Small intestine (tissue), 7 donors: ENCODE measurements around the gene LRTM2. TPM values are rescaled to one million over a fixed set of nuclear protein-coding genes. Genes with fewer than 3 reads are reported as not detected.

Experiments
- DNase-seq, 2 donors: peaks; one replicate each; pipeline versions ENCODE4 v3.0.0 to v3.0.0-alpha.2; 2013
- FAIRE-seq: peaks from 2 replicates; lab custom pipeline; 2012; peaks lifted over from hg19 to GRCh38; lab: Jason Lieb, UNC
- H3K27ac ChIP-seq, 3 donors: one replicate each; pipeline ENCODE4 v1.5.1; 2013; ENCODE audit warnings: low read length in 2 of 3, mild to moderate bottlenecking in 2 of 3, control low read depth in 1 of 3, inconsistent platforms in 1 of 3, low read depth in 1 of 3, moderate library complexity in 1 of 3
- H3K27me3 ChIP-seq, 3 donors: one replicate each; pipeline ENCODE4 v1.6.1; 2013; ENCODE audit warnings: low read length in 3 of 3, inconsistent platforms in 1 of 3; ENCODE audit not compliant: control insufficient read depth in 3 of 3, insufficient read depth in 3 of 3
- H3K36me3 ChIP-seq, 3 donors: one replicate each; pipeline ENCODE4 v1.6.1; 2013; ENCODE audit warnings: low read length in 3 of 3, inconsistent platforms in 1 of 3, low read depth in 1 of 3, mild to moderate bottlenecking in 1 of 3, moderate library complexity in 1 of 3; ENCODE audit not compliant: control insufficient read depth in 3 of 3, insufficient read depth in 2 of 3
- H3K4me1 ChIP-seq, 3 donors: one replicate each; pipeline ENCODE4 v1.6.1; 2013; ENCODE audit warnings: low read length in 2 of 3, inconsistent platforms in 1 of 3, low read depth in 1 of 3, mild to moderate bottlenecking in 1 of 3, moderate library complexity in 1 of 3; ENCODE audit not compliant: control insufficient read depth in 3 of 3, insufficient read depth in 2 of 3
- H3K4me3 ChIP-seq, 3 donors: one replicate each; pipeline ENCODE4 v1.5.1; 2013; ENCODE audit warnings: low read length in 3 of 3, control low read depth in 1 of 3, inconsistent platforms in 1 of 3, low read depth in 1 of 3, mild to moderate bottlenecking in 1 of 3, moderate library complexity in 1 of 3
- H3K9me3 ChIP-seq, 2 donors: one replicate each; pipeline ENCODE4 v1.6.1; 2013; ENCODE audit warnings: low read depth in 1 of 2, low read length in 1 of 2; ENCODE audit not compliant: control insufficient read depth in 2 of 2, insufficient read depth in 1 of 2
- WGBS, 3 donors: extraction: QIAGEN DNeasy Blood & Tissue Kit; methylation state at CpG; one replicate each; pipeline ENCODE4 v1.1.7; 2013; 5-methylcytosine and 5-hydroxymethylcytosine counted together
- polyA plus RNA-seq, 4 donors: library from polyadenylated mRNA; stranded (reverse) in 3 of 4; unstranded in 1 of 4; fragments of 200-250 nt in 3 of 4; fragments of 120-200 nt in 1 of 4; gene quantifications; one replicate each; pipeline versions ENCODE4 v1.2.1 to v1.2.3, GENCODE V29; 2013
- donor health status: healthy with polysubstance abuse.
- donor health status: control.
- donor health status: control.
- donor health status: Bipolar disorder and iron deficiency.
- donor health status: healthy.

The LRTM2 gene
- polyA plus RNA-seq, 4 donors = 0.03 TPM; not detected in 2

GRCh38 chr12:1795785-1796514, 24.4 kb upstream of the LRTM2 start:
- H3K36me3 ChIP-seq = peaks cover 0 to 5% (median 0%) of the 10 kb centered on the region in 3 donors
- peak overlapping the region; percentile 56 to 87 (median 67) for H3K4me3 ChIP-seq
- peaks cover 0 to 8% (median 2%) of the 10 kb centered on the region in 3 donors for H3K4me1 ChIP-seq
- FAIRE-seq = no peak
- 2 to 6% (median 4%) methylated on average over 45 of the region's 45 CpGs for WGBS, 3 donors
- peak overlapping the region; percentile 66 to 93 (median 92) for H3K27ac ChIP-seq
- no peaks in the 10 kb centered on the region for H3K27me3 ChIP-seq
- DNase-seq = peak; percentile 93 to 95
- H3K9me3 ChIP-seq = no peaks in the 10 kb centered on the region

GRCh38 chr12:1796515-1797010, 23.8 kb upstream of the LRTM2 start:
- Histone ChIP-seq H3K4me1 (peaks cover 0 to 8% (median 2%) of the 10 kb centered on the region in 3 donors), H3K27ac (peak overlapping the region; percentile 66 to 93 (median 92)), H3K9me3 (no peaks in the 10 kb centered on the region), H3K27me3 (no peaks in the 10 kb centered on the region), H3K36me3 (peaks cover 0 to 5% (median 0%) of the 10 kb centered on the region in 3 donors), H3K4me3 (peak overlapping the region; percentile 56 to 87 (median 67))
- 0 to 3% (median 1%) methylated on average over 34 to 43 of the region's 43 CpGs for WGBS, 3 donors
- DNase-seq = peak in 1 of 2 donors; percentile 76
- FAIRE-seq = no peak

- FAIRE-seq = no peak
- H3K27me3 ChIP-seq = no peaks in the 10 kb centered on the region
- 12 to 18% (median 13%) methylated on average over 54 to 71 of the region's 71 CpGs for WGBS, 3 donors
- H3K36me3 ChIP-seq = peaks cover 0 to 5% (median 0%) of the 10 kb centered on the region in 3 donors
- H3K4me1 ChIP-seq = peaks cover 0 to 8% (median 2%) of the 10 kb centered on the region in 3 donors
- peak; percentile 60 to 81 for DNase-seq
- H3K4me3 ChIP-seq = peak overlapping the region; percentile 56 to 87 (median 67)
- no peaks in the 10 kb centered on the region for H3K9me3 ChIP-seq
- peak overlapping the region; percentile 66 to 93 (median 92) for H3K27ac ChIP-seq
Observed at GRCh38 chr12:1797011-1797901, 23.1 kb upstream of the LRTM2 start.

GRCh38 chr12:1797991-1798640, 22.2 kb upstream of the LRTM2 start:
- whole genome bisulfite sequencing, 3 donors = 89 to 93% (median 92%) methylated on average over 15 to 22 of the region's 22 CpGs
- Histone ChIP-seq H3K4me1 (peaks cover 0 to 8% (median 2%) of the 10 kb centered on the region in 3 donors), H3K9me3 (no peaks in the 10 kb centered on the region), H3K36me3 (peaks cover 0 to 5% (median 0%) of the 10 kb centered on the region in 3 donors), H3K4me3 (no peak overlapping the region), H3K27ac (no peak overlapping the region), H3K27me3 (no peaks in the 10 kb centered on the region)
- no peak for FAIRE-seq
- no peak for DNase-seq

GRCh38 chr12:1798641-1799020, 21.7 kb upstream of the LRTM2 start:
- peaks cover 0 to 8% (median 2%) of the 10 kb centered on the region in 3 donors for H3K4me1 ChIP-seq
- H3K36me3 ChIP-seq = peaks cover 0 to under 1% (median 0%) of the 10 kb centered on the region in 3 donors
- H3K4me3 ChIP-seq = no peak overlapping the region
- no peak for DNase-seq
- H3K27ac ChIP-seq = no peak overlapping the region
- H3K27me3 ChIP-seq = no peaks in the 10 kb centered on the region
- 78 to 89% (median 84%) methylated on average over 6 of the region's 6 CpGs for WGBS, 3 donors
- H3K9me3 ChIP-seq = no peaks in the 10 kb centered on the region
- no peak for FAIRE-seq

GRCh38 chr12:1799051-1799881, 21.1 kb upstream of the LRTM2 start:
- Histone ChIP-seq H3K27me3 (no peaks in the 10 kb centered on the region), H3K36me3 (no peaks in the 10 kb centered on the region), H3K27ac (no peak overlapping the region), H3K4me3 (no peak overlapping the region), H3K4me1 (peaks cover 0 to 8% (median 2%) of the 10 kb centered on the region in 3 donors), H3K9me3 (no peaks in the 10 kb centered on the region)
- DNase-seq (no peak), FAIRE-seq (no peak)
- 87 to 89% (median 88%) methylated on average over 21 of the region's 21 CpGs for WGBS, 3 donors

- Histone ChIP-seq H3K27ac (no peak overlapping the region), H3K4me3 (no peak overlapping the region), H3K36me3 (no peaks in the 10 kb centered on the region), H3K4me1 (peaks cover 0 to 12% (median 2%) of the 10 kb centered on the region in 3 donors), H3K9me3 (no peaks in the 10 kb centered on the region), H3K27me3 (no peaks in the 10 kb centered on the region)
- 67 to 83% (median 68%) methylated on average over 12 of the region's 12 CpGs for WGBS, 3 donors
- no peak for FAIRE-seq
- DNase-seq = no peak
Observed at GRCh38 chr12:1799882-1800400, 20.4 kb upstream of the LRTM2 start.
